Activated CD8-positive, alpha-beta memory T cell treated with anti-CD3 and anti-CD28 coated beads, Interleukin-2, amount 10 ng/mL, durations not matched to agents 7 days and 5 days (primary cell): ENCODE measurements around the gene CBR3. TPM values are rescaled to one million over a fixed set of nuclear protein-coding genes. Genes with fewer than 3 reads are reported as not detected.

Experiments
- ATAC-seq: fragments of 150-1000 bp; cut with Tn5 transposase; one replicate; pipeline ENCODE4 v1.10.0; 2021; ENCODE audit warnings: moderate library complexity
- CTCF ChIA-PET: fragments of 350-600 bp; sonication (Branson Sonifier 250); formaldehyde crosslinking; loops from one replicate; lab custom pipeline; 2021; ENCODE audit warnings: antibody characterized with exemption; lab: Charles Lee
- DNase-seq: peaks from one replicate; pipeline ENCODE4 v3.0.0-alpha.2; 2020
- H3K27ac Mint-ChIP-seq: one replicate; pipeline ENCODE4 v1.8.0; 2021; ENCODE audit warnings: mild to moderate bottlenecking, mixed read lengths
- H3K27me3 Mint-ChIP-seq: one replicate; pipeline ENCODE4 v1.8.0; 2021; ENCODE audit warnings: mixed read lengths
- H3K36me3 Mint-ChIP-seq: one replicate; pipeline ENCODE4 v1.8.0; 2021; ENCODE audit warnings: mild to moderate bottlenecking, mixed read lengths
- H3K4me1 Mint-ChIP-seq: one replicate; pipeline ENCODE4 v1.8.0; 2021; ENCODE audit warnings: mixed read lengths
- H3K4me3 Mint-ChIP-seq: one replicate; pipeline ENCODE4 v1.8.0; 2021; ENCODE audit warnings: mild to moderate bottlenecking, moderate library complexity, mixed read lengths
- H3K9me3 Mint-ChIP-seq: one replicate; pipeline ENCODE4 v1.8.0; 2022; ENCODE audit warnings: low read depth, mixed read lengths
- total RNA-seq, 2 experiments: library from RNA; stranded (reverse); gene quantifications; one replicate each; pipeline ENCODE4 v1.2.3, GENCODE V29; 2021

Gene CBR3
- total RNA-seq, 2 experiments from 2014 or later: 16.1 to 18.6 TPM

DNA sequence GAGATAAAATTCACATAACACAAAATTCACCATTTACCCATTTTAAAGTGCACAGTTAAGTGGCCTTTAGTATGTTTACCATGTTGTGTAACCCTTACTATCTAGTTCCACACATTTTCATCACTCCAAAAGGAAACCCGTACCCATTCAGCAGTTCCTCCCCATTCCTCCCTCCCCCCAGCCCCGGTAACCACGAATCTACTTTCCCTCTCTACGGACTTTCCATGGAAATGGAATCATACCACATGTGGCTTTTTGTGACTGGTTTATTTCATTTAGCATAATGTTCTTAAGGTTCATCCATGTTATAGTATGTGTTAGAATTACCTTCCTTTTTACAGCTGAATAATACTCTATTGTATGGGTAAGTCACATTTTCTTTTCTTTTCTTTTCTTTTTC, 32.7 kb downstream of the CBR3 start:
- no peaks in the 10 kb centered on the region for H3K9me3 Mint-ChIP-seq
- H3K4me1 Mint-ChIP-seq: peaks cover 6% of the 10 kb centered on the region
- CTCF ChIA-PET: no interaction called here
- no peak for ATAC-seq
- no peaks in the 10 kb centered on the region for H3K27me3 Mint-ChIP-seq
- H3K4me3 Mint-ChIP-seq: no peak overlapping the region
- H3K36me3 Mint-ChIP-seq: peaks cover 17% of the 10 kb centered on the region
- no peak overlapping the region for H3K27ac Mint-ChIP-seq
- DNase-seq: no peak

DNA sequence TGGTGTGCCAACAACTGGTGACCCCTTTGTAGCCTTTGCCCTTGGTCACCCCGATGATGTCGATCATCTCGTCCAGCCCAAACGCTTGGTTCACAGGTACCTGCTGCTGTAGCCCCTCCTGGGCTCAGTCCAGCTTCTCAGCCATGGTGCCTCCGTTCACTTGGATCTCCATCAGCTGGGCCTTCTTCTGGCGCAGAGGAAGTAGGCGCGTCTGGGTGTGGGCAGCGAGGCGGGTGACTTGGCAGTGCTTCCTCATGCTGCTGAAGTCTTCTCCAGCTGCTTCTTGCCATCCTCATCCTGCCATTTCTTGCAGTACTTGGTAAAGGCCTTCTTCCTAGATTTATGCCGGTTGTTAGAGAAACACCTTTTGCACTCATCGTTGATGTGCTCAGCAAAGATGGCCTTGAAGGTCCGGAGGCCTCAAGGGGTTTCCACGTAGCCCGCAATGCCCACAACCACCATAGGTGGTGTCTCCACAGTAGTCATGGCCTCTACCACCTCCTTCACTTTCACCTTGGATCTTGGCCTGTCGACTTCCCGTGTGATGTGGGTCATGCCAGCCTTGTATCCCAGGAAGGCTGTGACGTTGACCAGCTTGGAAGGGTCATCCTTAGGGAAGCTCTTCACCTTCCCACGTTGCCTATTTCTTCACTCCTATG, 34.7 kb downstream of the CBR3 start:
- H3K27ac Mint-ChIP-seq: no peak overlapping the region

DNA sequence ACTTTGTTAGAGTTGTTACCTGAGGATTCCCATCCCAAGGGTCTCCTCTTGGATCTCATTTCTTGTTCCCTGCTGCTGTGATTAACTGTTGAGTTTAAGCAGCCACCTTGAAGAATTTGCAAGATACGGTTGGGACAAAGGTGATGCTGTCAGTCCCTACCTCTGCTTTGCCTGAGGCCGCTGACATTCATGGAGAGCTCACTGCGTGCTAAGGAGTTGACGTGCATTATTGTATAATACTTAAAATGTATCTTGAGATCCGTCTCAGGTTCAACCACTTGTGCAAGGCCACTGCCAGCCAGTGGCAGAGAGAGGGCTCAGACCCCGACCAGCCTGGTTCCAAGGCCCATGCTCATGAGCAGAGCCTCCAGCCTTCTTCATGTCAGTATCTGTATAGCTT, 35.9 kb downstream of the CBR3 start:
- Mint-ChIP-seq H3K27ac (no peak overlapping the region), H3K9me3 (no peaks in the 10 kb centered on the region), H3K4me1 (peaks cover 20% of the 10 kb centered on the region), H3K36me3 (peaks cover 18% of the 10 kb centered on the region), H3K4me3 (no peak overlapping the region), H3K27me3 (no peaks in the 10 kb centered on the region)
- DNase-seq (no peak), ATAC-seq (no peak)
- CTCF ChIA-PET: no interaction called here

More for the DNA sequence above, 34.7 kb downstream of the CBR3 start:
- Mint-ChIP-seq H3K4me1 (peaks cover 12% of the 10 kb centered on the region), H3K9me3 (no peaks in the 10 kb centered on the region), H3K36me3 (peaks cover 18% of the 10 kb centered on the region), H3K4me3 (no peak overlapping the region), H3K27me3 (no peaks in the 10 kb centered on the region)
- CTCF ChIA-PET: interaction anchor here (1.0 kb wide), 1 partner anchor 9 kb away, joined by 3 read pairs; no protein-coding TSS in a partner anchor
- DNase-seq: no peak
- no peak for ATAC-seq

DNA sequence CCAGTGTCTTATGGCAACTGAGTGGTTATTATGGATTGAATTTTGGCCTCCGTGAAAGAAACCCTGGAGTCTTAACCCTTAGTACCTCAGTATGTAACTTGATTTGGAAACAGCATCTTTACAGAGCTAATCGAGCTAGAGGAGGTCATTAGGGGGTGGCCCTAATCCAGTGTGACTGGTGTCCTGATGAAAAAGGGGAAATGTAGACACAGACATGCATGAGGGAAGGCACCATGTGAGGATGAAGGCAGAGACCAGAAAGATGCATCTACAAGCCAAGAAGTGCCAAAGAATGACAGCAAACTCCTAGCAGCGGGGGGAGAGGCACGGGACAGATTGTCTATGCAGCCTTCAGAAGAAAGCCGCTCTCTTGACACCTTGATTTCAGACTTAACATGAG, 36.5 kb downstream of the CBR3 start:
- peaks cover 16% of the 10 kb centered on the region for H3K36me3 Mint-ChIP-seq
- H3K27me3 Mint-ChIP-seq: no peaks in the 10 kb centered on the region
- no peaks in the 10 kb centered on the region for H3K9me3 Mint-ChIP-seq
- CTCF ChIA-PET: no interaction called here
- DNase-seq: no peak
- no peak overlapping the region for H3K4me3 Mint-ChIP-seq
- no peak overlapping the region for H3K27ac Mint-ChIP-seq
- peaks cover 22% of the 10 kb centered on the region for H3K4me1 Mint-ChIP-seq
- no peak for ATAC-seq

DNA sequence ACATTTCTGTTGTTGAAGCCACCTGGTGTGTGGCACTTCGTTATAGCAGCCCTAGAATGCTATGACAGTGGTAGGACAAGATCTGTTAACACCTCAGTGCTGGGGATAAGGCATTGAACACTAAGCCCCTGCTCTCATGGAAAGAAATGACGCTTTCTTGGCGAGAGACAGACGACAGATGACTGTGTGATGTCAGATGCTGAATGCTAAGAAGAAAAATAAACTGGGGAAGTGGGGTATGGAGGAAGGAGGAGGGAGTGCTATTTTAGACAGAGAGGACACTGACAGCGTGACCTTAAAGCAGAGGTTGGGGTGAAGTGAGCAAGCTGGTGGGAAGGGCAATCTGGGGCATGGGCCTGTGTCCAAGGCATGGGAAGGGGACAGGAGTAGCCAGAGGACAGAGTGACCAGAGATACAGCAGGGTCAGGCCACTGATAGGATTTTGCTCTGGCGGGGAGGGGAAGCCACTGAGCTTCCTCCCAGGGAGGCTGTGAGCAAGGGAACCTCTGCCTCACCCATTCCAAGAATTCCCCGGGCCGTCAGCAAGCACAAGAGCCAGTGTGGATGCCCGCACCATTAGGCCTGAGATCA, 37.0 kb downstream of the CBR3 start:
- CTCF ChIA-PET: no interaction called here

DNA sequence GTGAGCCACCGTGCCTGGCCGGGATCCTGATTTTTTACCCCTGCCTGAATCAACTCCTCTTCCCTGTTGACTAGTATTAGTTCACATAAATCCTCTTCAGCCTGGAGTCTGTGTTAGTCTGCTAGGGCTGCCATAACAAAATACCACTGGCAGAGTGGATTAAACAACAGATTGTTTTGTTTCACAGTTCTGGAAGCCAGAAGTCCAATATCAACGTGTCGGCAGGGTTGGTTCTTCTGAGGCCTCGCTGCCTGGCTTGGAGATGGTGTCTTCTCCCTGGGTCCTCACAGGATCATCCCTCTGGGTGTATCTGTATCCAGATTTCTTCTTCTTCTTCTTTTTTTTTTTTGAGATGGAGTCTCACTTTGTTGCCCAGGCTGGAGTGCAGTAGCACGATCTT, 39.9 kb downstream of the CBR3 start:
- no peak for DNase-seq
- Mint-ChIP-seq H3K27ac (peak overlapping the region; percentile 15), H3K36me3 (peaks cover 6% of the 10 kb centered on the region), H3K27me3 (no peaks in the 10 kb centered on the region), H3K4me1 (peaks cover 27% of the 10 kb centered on the region), H3K9me3 (no peaks in the 10 kb centered on the region), H3K4me3 (no peak overlapping the region)
- no peak for ATAC-seq
- CTCF ChIA-PET: interaction anchor here (1.0 to 2.6 kb wide), 9 partner anchors 8 to 174 kb away, joined by 3 to 21 read pairs (median 6); partner anchors contain the start of gene MORC3

More for the DNA sequence above, 37.0 kb downstream of the CBR3 start:
- peak overlapping the region; percentile 3 for H3K27ac Mint-ChIP-seq
- H3K9me3 Mint-ChIP-seq: no peaks in the 10 kb centered on the region
- H3K36me3 Mint-ChIP-seq: peaks cover 16% of the 10 kb centered on the region
- DNase-seq (no peak), ATAC-seq (no peak)
- peaks cover 22% of the 10 kb centered on the region for H3K4me1 Mint-ChIP-seq
- no peak overlapping the region for H3K4me3 Mint-ChIP-seq
- no peaks in the 10 kb centered on the region for H3K27me3 Mint-ChIP-seq

DNA sequence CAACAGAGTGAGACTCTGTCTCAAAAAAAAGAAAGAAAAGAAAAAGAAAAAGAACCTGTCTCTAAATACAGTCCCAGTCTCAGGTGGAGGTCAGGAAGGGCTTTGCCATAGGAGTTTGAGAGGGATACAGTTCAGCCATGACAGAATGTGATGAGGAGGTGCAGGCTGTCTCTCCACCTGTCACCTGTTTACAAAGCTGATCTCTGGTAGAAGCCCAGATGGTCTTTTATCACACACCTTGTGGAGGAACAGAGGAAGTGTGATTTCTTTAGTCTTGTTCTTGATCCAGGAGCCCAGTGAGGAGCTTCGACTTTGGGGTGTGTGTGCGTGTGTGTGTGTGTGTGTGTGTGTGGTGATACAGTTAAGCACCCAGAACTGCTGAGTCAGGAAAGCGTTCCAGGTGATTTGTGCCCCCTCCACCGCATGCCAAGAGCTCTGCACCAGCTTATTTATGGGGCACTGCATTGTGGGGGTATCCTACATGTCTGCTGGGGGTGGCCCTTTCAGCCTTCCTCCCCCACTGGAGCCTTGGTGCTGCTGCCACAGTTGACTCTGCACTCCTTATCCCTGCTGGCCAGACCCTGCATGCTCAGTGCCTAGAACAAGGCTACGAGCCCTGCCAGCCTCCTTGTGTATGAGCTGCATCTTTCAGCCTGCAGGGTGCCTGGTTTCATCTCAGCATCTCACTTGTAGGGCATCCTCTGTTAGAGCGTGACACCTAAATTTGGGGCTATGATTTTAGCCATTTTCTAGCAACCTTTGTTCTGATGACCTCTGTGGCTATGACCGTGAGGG, 41.1 kb downstream of the CBR3 start:
- H3K36me3 Mint-ChIP-seq: peaks cover 4% of the 10 kb centered on the region
- H3K27me3 Mint-ChIP-seq: no peaks in the 10 kb centered on the region
- H3K9me3 Mint-ChIP-seq: no peaks in the 10 kb centered on the region
- H3K27ac Mint-ChIP-seq: no peak overlapping the region
- CTCF ChIA-PET: interaction anchor here (1.9 kb wide), 1 partner anchor 144 kb away, joined by 6 read pairs; the partner anchor contains the start of gene MORC3
- peaks cover 27% of the 10 kb centered on the region for H3K4me1 Mint-ChIP-seq
- H3K4me3 Mint-ChIP-seq: no peak overlapping the region
- ATAC-seq (no peak), DNase-seq (no peak)

DNA sequence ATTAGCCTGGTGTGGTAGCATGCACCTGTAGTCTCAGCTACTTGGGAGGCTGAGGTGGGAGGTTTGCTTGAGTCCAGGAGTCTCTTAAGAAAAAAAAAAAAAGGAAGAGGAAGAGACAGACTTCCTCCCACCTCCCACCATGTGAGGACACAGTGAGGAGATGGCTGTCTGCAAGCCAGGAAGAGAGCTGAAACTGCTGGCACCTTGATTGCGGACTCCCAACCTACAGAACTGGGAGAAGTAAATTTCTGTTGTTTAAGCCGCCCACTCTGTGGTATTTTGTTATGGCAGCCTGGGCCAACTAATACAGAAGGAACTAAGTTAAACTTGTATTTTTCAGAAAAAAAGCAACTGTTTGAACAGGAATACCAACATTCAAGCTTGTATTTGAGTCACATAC, 43.5 kb downstream of the CBR3 start:
- DNase-seq (no peak), ATAC-seq (no peak)
- H3K27ac Mint-ChIP-seq: no peak overlapping the region
- peaks cover 6% of the 10 kb centered on the region for H3K36me3 Mint-ChIP-seq
- no peaks in the 10 kb centered on the region for H3K9me3 Mint-ChIP-seq
- H3K27me3 Mint-ChIP-seq: no peaks in the 10 kb centered on the region
- CTCF ChIA-PET: interaction anchor here (0.7 to 1.7 kb wide), 3 partner anchors 25 to 141 kb away, joined by 3 to 5 read pairs (median 3); partner anchors contain the start of gene MORC3
- H3K4me1 Mint-ChIP-seq: peaks cover 21% of the 10 kb centered on the region
- no peak overlapping the region for H3K4me3 Mint-ChIP-seq

DNA sequence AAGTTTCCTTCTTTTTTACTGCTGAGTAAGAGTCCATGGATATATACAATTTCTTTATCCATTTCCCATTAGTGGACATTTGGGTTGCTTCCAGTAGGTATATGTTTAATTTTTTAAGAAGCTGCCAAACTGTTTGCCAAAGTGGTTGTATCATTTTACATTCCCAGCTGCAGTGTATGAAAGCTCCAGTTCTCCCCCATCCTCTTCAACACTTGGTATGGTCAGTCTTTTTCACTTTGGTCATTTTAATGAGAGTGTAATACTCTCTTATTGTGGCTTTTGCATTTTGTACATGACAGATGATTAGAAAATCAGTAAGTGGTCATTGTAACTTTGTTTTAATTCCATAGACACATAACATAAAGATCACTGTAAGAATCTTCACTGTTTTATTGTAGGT, 44.3 kb downstream of the CBR3 start:
- peaks cover 4% of the 10 kb centered on the region for H3K36me3 Mint-ChIP-seq
- H3K4me1 Mint-ChIP-seq: peaks cover 17% of the 10 kb centered on the region
- ATAC-seq (no peak), DNase-seq (no peak)
- H3K9me3 Mint-ChIP-seq: no peaks in the 10 kb centered on the region
- CTCF ChIA-PET: interaction anchor here (1.7 kb wide), 1 partner anchor 26 kb away, joined by 5 read pairs; no protein-coding TSS in a partner anchor
- no peak overlapping the region for H3K4me3 Mint-ChIP-seq
- H3K27me3 Mint-ChIP-seq: no peaks in the 10 kb centered on the region
- no peak overlapping the region for H3K27ac Mint-ChIP-seq

DNA sequence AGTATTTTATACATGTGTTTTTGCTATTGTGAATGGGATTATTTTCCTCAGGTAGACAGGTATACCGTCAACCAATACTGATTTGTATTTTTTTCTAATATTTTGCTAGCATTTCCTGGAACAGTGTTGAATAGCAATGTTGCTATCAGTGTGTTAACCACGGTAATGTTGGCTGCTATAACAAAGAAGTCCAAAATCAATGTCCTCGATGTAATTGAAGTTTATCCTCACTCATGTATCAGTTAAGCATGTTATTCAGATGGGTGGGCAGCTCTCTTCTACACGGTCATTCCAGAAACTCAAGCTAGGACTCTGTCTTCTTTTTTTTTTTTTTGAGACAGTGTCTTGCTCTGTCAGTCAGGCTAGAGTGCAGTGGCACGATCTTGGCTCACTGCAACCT, 46.1 kb downstream of the CBR3 start:
- CTCF ChIA-PET: no interaction called here
- H3K4me3 Mint-ChIP-seq: no peak overlapping the region
- peaks cover 4% of the 10 kb centered on the region for H3K36me3 Mint-ChIP-seq

DNA sequence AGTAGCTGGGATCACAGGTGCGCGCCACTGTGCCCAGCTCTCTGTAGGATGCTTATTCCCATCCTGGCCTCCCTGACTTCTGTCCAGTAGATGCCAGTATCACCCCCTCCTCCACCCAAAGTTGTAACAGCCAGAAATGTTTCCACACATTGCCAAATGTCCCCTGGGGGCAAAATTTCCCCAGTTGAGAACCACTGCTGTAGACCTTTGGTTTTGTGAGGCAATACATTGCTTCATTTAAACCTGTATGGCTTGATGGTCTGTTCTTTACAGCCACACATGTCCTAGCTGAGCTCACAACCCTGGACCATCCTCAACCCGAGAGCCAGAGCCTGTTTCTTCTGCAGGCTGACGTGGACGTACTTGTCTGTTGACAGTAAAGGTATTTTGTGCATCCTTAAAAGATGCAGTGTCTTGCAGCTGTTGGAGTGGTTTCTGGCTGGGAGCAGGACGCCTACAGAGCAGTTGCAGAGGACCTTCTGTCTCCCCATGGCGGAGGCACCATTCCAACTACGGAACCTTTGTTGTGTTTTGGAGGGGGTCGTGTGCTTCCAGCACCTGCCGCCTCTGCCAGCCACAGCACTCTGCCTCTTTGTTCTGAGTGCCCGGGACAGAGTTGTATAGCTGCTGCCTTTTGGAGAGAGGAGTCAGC, 48.4 kb downstream of the CBR3 start:
- DNase-seq (no peak), ATAC-seq (no peak)
- Mint-ChIP-seq H3K4me1 (peaks cover 4% of the 10 kb centered on the region), H3K9me3 (no peaks in the 10 kb centered on the region), H3K27me3 (no peaks in the 10 kb centered on the region), H3K36me3 (peaks cover 4% of the 10 kb centered on the region), H3K27ac (no peak overlapping the region), H3K4me3 (no peak overlapping the region)
- CTCF ChIA-PET: no interaction called here

More for the DNA sequence above, 46.1 kb downstream of the CBR3 start:
- H3K9me3 Mint-ChIP-seq: no peaks in the 10 kb centered on the region
- no peak for DNase-seq
- H3K27me3 Mint-ChIP-seq: no peaks in the 10 kb centered on the region
- no peak for ATAC-seq
- H3K27ac Mint-ChIP-seq: no peak overlapping the region
- peaks cover 8% of the 10 kb centered on the region for H3K4me1 Mint-ChIP-seq

DNA sequence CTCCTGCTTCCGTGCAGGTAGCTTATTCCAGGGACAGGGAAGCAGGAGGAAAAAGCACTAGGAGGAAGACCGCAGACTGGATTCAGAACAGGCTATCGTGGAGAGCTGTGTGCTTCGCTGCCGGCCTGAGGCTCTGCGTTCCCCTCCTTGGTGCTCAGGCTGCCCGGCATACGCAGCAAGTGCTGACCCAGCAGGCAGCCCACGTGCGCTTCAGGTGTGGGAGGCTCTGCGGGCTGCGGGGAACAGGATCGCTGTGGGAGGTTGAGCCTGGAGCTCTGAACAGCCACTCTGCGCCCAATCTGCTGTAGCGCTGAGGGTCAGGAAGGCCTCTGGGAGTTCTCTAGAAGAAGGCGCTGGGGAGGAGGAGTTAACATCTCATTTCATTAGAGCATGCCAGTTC, 49.7 kb downstream of the CBR3 start:
- Mint-ChIP-seq H3K27me3 (no peaks in the 10 kb centered on the region), H3K4me1 (peaks cover 5% of the 10 kb centered on the region), H3K9me3 (no peaks in the 10 kb centered on the region), H3K36me3 (peaks cover 4% of the 10 kb centered on the region), H3K4me3 (no peak overlapping the region), H3K27ac (no peak overlapping the region)
- CTCF ChIA-PET: interaction anchor here (1.5 kb wide), 1 partner anchor 11 kb away, joined by 5 read pairs; no protein-coding TSS in a partner anchor
- no peak for DNase-seq
- no peak for ATAC-seq

DNA sequence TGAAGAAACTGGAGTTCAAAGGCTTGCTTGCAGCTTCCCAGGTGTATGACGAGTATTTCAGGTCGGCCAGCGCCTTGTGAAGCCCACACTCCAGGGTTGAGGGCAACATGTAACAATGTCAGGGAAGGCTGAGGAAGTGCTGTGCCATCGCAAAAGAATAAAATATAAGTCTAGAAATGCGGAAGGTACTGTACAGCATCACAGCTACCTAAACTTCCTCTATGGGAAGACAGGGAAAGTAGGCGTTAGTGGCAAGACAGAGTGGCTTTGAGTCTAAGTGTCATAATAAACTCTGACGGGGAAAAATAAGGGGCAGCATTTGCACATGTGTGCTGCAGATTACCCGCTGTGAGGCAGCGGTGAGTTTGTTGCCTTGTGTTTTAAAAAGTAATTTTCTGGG, 50.6 kb downstream of the CBR3 start:
- Mint-ChIP-seq H3K36me3 (peaks cover 4% of the 10 kb centered on the region), H3K4me1 (peaks cover 5% of the 10 kb centered on the region), H3K9me3 (no peaks in the 10 kb centered on the region), H3K27ac (no peak overlapping the region), H3K27me3 (no peaks in the 10 kb centered on the region), H3K4me3 (no peak overlapping the region)
- CTCF ChIA-PET: interaction anchor here (0.8 to 1.5 kb wide), 2 partner anchors 12 to 17 kb away, joined by 3 to 5 read pairs; no protein-coding TSS in a partner anchor
- no peak for ATAC-seq
- no peak for DNase-seq
